ENCODE data around the gene SLC25A21. TPM values are rescaled to one million over a fixed set of nuclear protein-coding genes. Genes with fewer than 3 reads are reported as not detected.

The SLC25A21 gene
- total RNA-seq, 1 experiment from 2014 or later: 2.1 TPM

GRCh38 chr14:37145395-37145794 lies 27.0 kb downstream of the SLC25A21 start:
- H3K4me1 ChIP-seq (ENCODE audit: control insufficient read depth, insufficient read depth, low read length): peaks cover 11% of the 10 kb centered on the region; the same call in 1 of the 2 replicates
- H3K9me3 ChIP-seq (ENCODE audit: control insufficient read depth, insufficient read depth, low read depth, low read length): no peaks in the 10 kb centered on the region
- ChIA-PET POLR2A (no interaction called here), CTCF (no interaction called here)
- no peaks in the 10 kb centered on the region for H3K36me3 ChIP-seq (ENCODE audit: control insufficient read depth, insufficient read depth, low read length)
- no peak for TF ChIP-seq REST (IDR thresholded peaks at IDR 0.05; ENCODE audit: insufficient read depth in 1 of 2, low read depth in 2 of 2, low read length in 1 of 2)
- no peak for TF ChIP-seq TCF7L2 (IDR thresholded peaks at IDR 0.05; ENCODE audit: low read depth, low read length)
- in situ Hi-C loops (cut with HindIII; ENCODE audit: low pct_unique_long_range_greater_than_20kb, low sequenced_read_pairs): no loop called here
- H3K27ac ChIP-seq (ENCODE audit: low read length): no peak overlapping the region
- DNase-seq (ENCODE audit: low read depth, low spot score) (no peak), ATAC-seq (no peak)
- no TSS peak for BruUV-seq (replicated peaks)
- no peaks in the 10 kb centered on the region for H3K27me3 ChIP-seq (ENCODE audit: control insufficient read depth, insufficient read depth, low read length)
- intact Hi-C loops (cut with micrococcal nuclease; ENCODE audit: unreplicated experiment): loop anchor here (5.0 to 10.0 kb wide), 4 partner anchors 141 to 593 kb away; partner anchors contain the start of gene PAX9
- H3K4me3 ChIP-seq (ENCODE audit: low read depth in 2 of 2, low read length in 2 of 2): no peak overlapping the region

- H3K27ac ChIP-seq (ENCODE audit: low read length): no peak overlapping the region
- ATAC-seq (no peak), DNase-seq (ENCODE audit: low read depth, low spot score) (no peak)
- in situ Hi-C loops (cut with HindIII; ENCODE audit: low pct_unique_long_range_greater_than_20kb, low sequenced_read_pairs): no loop called here
- CTCF ChIA-PET: no interaction called here
- intact Hi-C loops (cut with micrococcal nuclease; ENCODE audit: unreplicated experiment): loop anchor here (5.0 to 10.0 kb wide), 4 partner anchors 140 to 593 kb away; partner anchors contain the start of gene PAX9
- POLR2A ChIA-PET: no interaction called here
- H3K4me3 ChIP-seq (ENCODE audit: low read depth in 2 of 2, low read length in 2 of 2): no peak overlapping the region
- no peaks in the 10 kb centered on the region for H3K27me3 ChIP-seq (ENCODE audit: control insufficient read depth, insufficient read depth, low read length)
- H3K4me1 ChIP-seq (ENCODE audit: control insufficient read depth, insufficient read depth, low read length): peaks cover 11% of the 10 kb centered on the region; the same call in 1 of the 2 replicates
- no peaks in the 10 kb centered on the region for H3K9me3 ChIP-seq (ENCODE audit: control insufficient read depth, insufficient read depth, low read depth, low read length)
- no peaks in the 10 kb centered on the region for H3K36me3 ChIP-seq (ENCODE audit: control insufficient read depth, insufficient read depth, low read length)
- BruUV-seq (replicated peaks): no TSS peak
- TF ChIP-seq POLR2AphosphoS5 (IDR thresholded peaks at IDR 0.05; ENCODE audit: low read depth, low read length): no peak
- no peak for TF ChIP-seq SIN3A (IDR thresholded peaks at IDR 0.05; ENCODE audit: borderline replicate concordance, insufficient read depth, low read depth, low read length)
- no peak for TF ChIP-seq CTCF (IDR thresholded peaks at IDR 0.05)
- TF ChIP-seq REST (IDR thresholded peaks at IDR 0.05; ENCODE audit: insufficient read depth in 1 of 2, low read depth in 2 of 2, low read length in 1 of 2): no peak
- TF ChIP-seq TCF7L2 (IDR thresholded peaks at IDR 0.05; ENCODE audit: low read depth, low read length): no peak
These were observed 27.6 kb downstream of the SLC25A21 start for GRCh38 chr14:37144729-37145363.
